K562 (cell line): ENCODE measurements around the gene PRAME. TPM values are rescaled to one million over a fixed set of nuclear protein-coding genes. Genes with fewer than 3 reads are reported as not detected.

Source experiments
- CBX1 ChIP-seq: sonication (generic); IDR thresholded peaks from 2 replicates; pipeline ENCODE4 v1.6.1; 2016; ENCODE audit warnings: antibody characterized with exemption, low read depth, mild to moderate bottlenecking
- DNMT1 ChIP-seq: fragments of 450-650 bp; IDR thresholded peaks from 2 replicates; pipeline ENCODE4 v1.6.1; 2016; ENCODE audit warnings: antibody characterized with exemption, mild to moderate bottlenecking
- EP300 ChIP-seq: IDR thresholded peaks from 2 replicates; pipeline ENCODE4 v1.6.1; 2012; ENCODE audit warnings: low read length, improper control_type of control experiment
- GATAD2A ChIP-seq: fragments of 450-650 bp; IDR thresholded peaks from 2 replicates; pipeline ENCODE4 v1.6.1; 2017
- HDAC1 ChIP-seq, 2 experiments: fragments of 450-650 bp; IDR thresholded peaks; 2 replicates each; pipeline ENCODE4 v1.6.1; 2016 to 2017; ENCODE audit warnings: inconsistent platforms in 1 of 2, mild to moderate bottlenecking in 1 of 2, moderate library complexity in 1 of 2
- KAT7 ChIP-seq: sonication (generic); formaldehyde crosslinking; IDR thresholded peaks from 2 replicates; pipeline ENCODE4 v1.8.0; 2022; ENCODE audit warnings: missing genetic modification reagents, mild to moderate bottlenecking, borderline replicate concordance
- KDM4B ChIP-seq, 2 experiments: fragments of 450-650 bp in 1 of 2; sonication (generic) in 1 of 2; IDR thresholded peaks; 2 replicates each; pipeline ENCODE4 v1.6.1; 2016 to 2017; ENCODE audit warnings: borderline replicate concordance in 2 of 2, antibody characterized with exemption in 1 of 2, low read depth in 1 of 2, mild to moderate bottlenecking in 1 of 2
- MTA2 ChIP-seq: fragments of 450-650 bp; IDR thresholded peaks from 2 replicates; pipeline ENCODE4 v1.6.1; 2016; ENCODE audit warnings: low read depth
- NFE2 ChIP-seq: IDR thresholded peaks from 2 replicates; pipeline ENCODE4 v1.6.1; 2014; ENCODE audit warnings: antibody characterized with exemption, low read depth
- PHB ChIP-seq: fragments of 250-450 bp; sonication (Bioruptor Pico); IDR thresholded peaks from 2 replicates; pipeline ENCODE4 v1.5.0; 2021
- POLR3G ChIP-seq: IDR thresholded peaks from 2 replicates; pipeline ENCODE4 v1.6.1; 2011; ENCODE audit not compliant: insufficient read length, insufficient replicate concordance; ENCODE audit errors: extremely low read depth
- SMARCA4 ChIP-seq: fragments of 450-650 bp; IDR thresholded peaks from 2 replicates; pipeline ENCODE4 v1.6.1; 2016
- TAF7 ChIP-seq: fragments of 450-650 bp; IDR thresholded peaks from 2 replicates; pipeline ENCODE4 v1.6.1; 2016; ENCODE audit warnings: missing genetic modification characterization, missing compliant biosample characterization
- ZKSCAN3 ChIP-seq: fragments of 250-450 bp; sonication (Bioruptor Pico); IDR thresholded peaks from 2 replicates; pipeline ENCODE4 v1.4.0; 2020
- ZNF445 ChIP-seq: fragments of 250-450 bp; sonication (Bioruptor Pico); IDR thresholded peaks from 2 replicates; pipeline ENCODE4 v1.4.0; 2020; ENCODE audit warnings: low read depth, mild to moderate bottlenecking, moderate library complexity
- ZNF586 ChIP-seq: fragments of 450-650 bp; formaldehyde crosslinking; conservative IDR thresholded peaks from 2 replicates; pipeline ENCODE4 v1.4.0; 2020; ENCODE audit warnings: mild to moderate bottlenecking, moderate library complexity
- ZNF785 ChIP-seq: fragments of 250-450 bp; sonication (Bioruptor Pico); IDR thresholded peaks from 2 replicates; pipeline ENCODE4 v1.4.0; 2020; ENCODE audit warnings: mild to moderate bottlenecking
- polyA plus RNA-seq, 8 experiments: library from polyadenylated mRNA; depleted of rRNA in 4 of 8; stranded (reverse) in 5 of 8; unstranded in 3 of 8; fragments of >200 nt; fragmentation: Nextera tagmentation in 2 of 8; fragmentation: Illumina TruSeq in 1 of 8; extraction: Ambion mirVana in 2 of 8; extraction: Trizol in 1 of 8; gene quantifications; 2 replicates each; pipeline versions ENCODE4 v1.2.1 to v1.2.3, GENCODE V29; 2011 to 2014; ENCODE audit warnings: inconsistent platforms in 1 of 8, missing spikeins in 1 of 8
- total RNA-seq, 7 experiments: library from RNA; depleted of rRNA in 6 of 7; stranded (reverse); fragments of >200 nt in 6 of 7; fragmentation: Illumina TruSeq in 2 of 7; extraction: Trizol in 2 of 7; gene quantifications; 2 replicates each; pipeline versions ENCODE4 v1.2.1 to v1.2.3, GENCODE V29; 2011 to 2021; ENCODE audit warnings: low replicate concordance in 1 of 7
- TF ChIP-seq, protein P1 (sequence below), 2 experiments: IDR thresholded peaks; 2 replicates each; pipeline ENCODE4 v1.6.1; 2012; ENCODE audit warnings: improper control_type of control experiment in 2 of 2, low read depth in 2 of 2, low read length in 2 of 2, borderline replicate concordance in 1 of 2
- TF ChIP-seq, protein P2 (sequence below): fragments of 250-450 bp; sonication (Bioruptor Pico); IDR thresholded peaks from 2 replicates; pipeline ENCODE4 v1.4.0; 2020
- TF ChIP-seq, protein P3 (sequence below): fragments of 250-450 bp; sonication (Bioruptor Pico); IDR thresholded peaks from 2 replicates; pipeline ENCODE4 v1.5.0; 2022; ENCODE audit warnings: mild to moderate bottlenecking

Gene PRAME
- total and polyA plus RNA-seq, 9 of the 15 experiments (the other 6 are each of a cell fraction or from before 2014, with no cell fraction given): 662 to 2,141 (median 1,142) TPM

DNA sequence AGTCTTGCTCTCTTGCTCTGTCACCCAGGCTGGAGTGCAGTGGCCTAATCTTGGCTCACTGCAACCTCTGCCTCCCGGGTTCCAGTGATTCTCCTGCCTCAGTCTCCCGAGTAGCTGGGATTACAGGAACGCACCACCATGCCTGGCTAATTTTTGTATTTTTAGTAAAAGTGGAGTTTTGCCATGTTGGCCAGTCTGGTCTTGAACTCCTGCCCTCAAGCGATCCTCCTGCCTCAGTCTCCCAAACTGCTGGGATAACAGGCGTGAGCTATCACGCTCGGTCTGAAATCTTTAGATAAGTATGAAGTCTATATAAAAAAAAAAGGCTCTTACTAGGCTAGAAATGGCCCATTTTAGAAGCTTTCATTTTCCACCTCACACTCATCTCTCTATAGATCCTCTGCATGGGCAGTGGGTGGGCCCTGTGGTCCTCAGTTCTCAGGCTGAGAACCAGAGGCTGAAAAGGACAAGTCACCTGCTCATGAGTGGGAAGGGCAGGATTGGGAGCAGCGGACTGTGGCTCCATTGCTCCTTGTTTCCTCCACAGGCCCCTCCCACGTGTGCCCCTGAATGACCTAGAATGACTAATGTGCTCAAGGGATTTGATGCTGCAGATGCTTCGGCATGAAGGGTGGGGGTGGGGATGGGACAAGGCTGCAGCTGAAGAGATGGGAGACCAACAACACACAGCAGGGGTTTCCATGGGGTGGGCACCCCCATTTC, 19.8 kb upstream of the PRAME start (continued):
- TF ChIP-seq, protein P1, sequence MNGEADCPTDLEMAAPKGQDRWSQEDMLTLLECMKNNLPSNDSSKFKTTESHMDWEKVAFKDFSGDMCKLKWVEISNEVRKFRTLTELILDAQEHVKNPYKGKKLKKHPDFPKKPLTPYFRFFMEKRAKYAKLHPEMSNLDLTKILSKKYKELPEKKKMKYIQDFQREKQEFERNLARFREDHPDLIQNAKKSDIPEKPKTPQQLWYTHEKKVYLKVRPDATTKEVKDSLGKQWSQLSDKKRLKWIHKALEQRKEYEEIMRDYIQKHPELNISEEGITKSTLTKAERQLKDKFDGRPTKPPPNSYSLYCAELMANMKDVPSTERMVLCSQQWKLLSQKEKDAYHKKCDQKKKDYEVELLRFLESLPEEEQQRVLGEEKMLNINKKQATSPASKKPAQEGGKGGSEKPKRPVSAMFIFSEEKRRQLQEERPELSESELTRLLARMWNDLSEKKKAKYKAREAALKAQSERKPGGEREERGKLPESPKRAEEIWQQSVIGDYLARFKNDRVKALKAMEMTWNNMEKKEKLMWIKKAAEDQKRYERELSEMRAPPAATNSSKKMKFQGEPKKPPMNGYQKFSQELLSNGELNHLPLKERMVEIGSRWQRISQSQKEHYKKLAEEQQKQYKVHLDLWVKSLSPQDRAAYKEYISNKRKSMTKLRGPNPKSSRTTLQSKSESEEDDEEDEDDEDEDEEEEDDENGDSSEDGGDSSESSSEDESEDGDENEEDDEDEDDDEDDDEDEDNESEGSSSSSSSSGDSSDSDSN (IDR thresholded peaks at IDR 0.05; ENCODE audit: borderline replicate concordance in 1 of 2, low read depth in 2 of 2, low read length in 2 of 2): 0 out of 4 replicates have a peak, but pooled peaks of 1 of the 2 experiments have one; percentile 22
- TF ChIP-seq ZKSCAN3 (CRISPR knock-in tag) (no peak), ZNF785 (CRISPR knock-in tag) (no peak), PHB (0 out of 2 replicates have a peak, but pooled peaks have one; percentile 29), KAT7 (no peak), GATAD2A (no peak), POLR3G (no peak), MTA2 (no peak), KDM4B (IDR thresholded peaks at IDR 0.05; ENCODE audit: borderline replicate concordance in 2 of 2, low read depth in 1 of 2) (no peak), SMARCA4 (no peak), HDAC1 (IDR thresholded peaks at IDR 0.05) (no peak), DNMT1 (no peak), EP300 (peak; percentile 57), ZNF586 (CRISPR knock-in tag) (no peak), TAF7 (tag) (no peak), NFE2 (peak; percentile 57; the same call in 1 of the 2 replicates), CBX1 (no peak), ZNF445 (CRISPR knock-in tag) (no peak)
- TF ChIP-seq, protein P2, sequence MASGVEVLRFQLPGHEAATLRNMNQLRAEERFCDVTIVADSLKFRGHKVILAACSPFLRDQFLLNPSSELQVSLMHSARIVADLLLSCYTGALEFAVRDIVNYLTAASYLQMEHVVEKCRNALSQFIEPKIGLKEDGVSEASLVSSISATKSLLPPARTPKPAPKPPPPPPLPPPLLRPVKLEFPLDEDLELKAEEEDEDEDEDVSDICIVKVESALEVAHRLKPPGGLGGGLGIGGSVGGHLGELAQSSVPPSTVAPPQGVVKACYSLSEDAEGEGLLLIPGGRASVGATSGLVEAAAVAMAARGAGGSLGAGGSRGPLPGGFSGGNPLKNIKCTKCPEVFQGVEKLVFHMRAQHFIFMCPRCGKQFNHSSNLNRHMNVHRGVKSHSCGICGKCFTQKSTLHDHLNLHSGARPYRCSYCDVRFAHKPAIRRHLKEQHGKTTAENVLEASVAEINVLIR (CRISPR knock-in tag): no peak
- TF ChIP-seq, protein P3, sequence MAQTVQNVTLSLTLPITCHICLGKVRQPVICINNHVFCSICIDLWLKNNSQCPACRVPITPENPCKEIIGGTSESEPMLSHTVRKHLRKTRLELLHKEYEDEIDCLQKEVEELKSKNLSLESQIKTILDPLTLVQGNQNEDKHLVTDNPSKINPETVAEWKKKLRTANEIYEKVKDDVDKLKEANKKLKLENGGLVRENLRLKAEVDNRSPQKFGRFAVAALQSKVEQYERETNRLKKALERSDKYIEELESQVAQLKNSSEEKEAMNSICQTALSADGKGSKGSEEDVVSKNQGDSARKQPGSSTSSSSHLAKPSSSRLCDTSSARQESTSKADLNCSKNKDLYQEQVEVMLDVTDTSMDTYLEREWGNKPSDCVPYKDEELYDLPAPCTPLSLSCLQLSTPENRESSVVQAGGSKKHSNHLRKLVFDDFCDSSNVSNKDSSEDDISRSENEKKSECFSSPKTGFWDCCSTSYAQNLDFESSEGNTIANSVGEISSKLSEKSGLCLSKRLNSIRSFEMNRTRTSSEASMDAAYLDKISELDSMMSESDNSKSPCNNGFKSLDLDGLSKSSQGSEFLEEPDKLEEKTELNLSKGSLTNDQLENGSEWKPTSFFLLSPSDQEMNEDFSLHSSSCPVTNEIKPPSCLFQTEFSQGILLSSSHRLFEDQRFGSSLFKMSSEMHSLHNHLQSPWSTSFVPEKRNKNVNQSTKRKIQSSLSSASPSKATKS (CRISPR knock-in tag): no peak
